OCI-LY1 (cell line): ENCODE data around the gene PIGT.
A peak's percentile ranks its signal among the peaks of the same experiment; 100 is the strongest.

Experiments used
- H2AFZ ChIP-seq: fragments of 200-600 bp; sonication (generic), shearing (Covaris generic); 2 replicates; pipeline ENCODE4 v1.6.0; 2014; ENCODE audit warnings: antibody characterized with exemption, mild to moderate bottlenecking, low read length
- H3F3A ChIP-seq: fragments of 200-600 bp; sonication (generic), shearing (Covaris generic); 2 replicates; pipeline ENCODE4 v1.6.0; 2014; ENCODE audit warnings: mild to moderate bottlenecking, antibody characterized with exemption, low read length, moderate library complexity; ENCODE audit not compliant: insufficient read depth
- H3K27ac ChIP-seq: fragments of 200-600 bp; sonication (generic); 2 replicates; pipeline ENCODE4 v1.5.1; 2014; ENCODE audit warnings: low read length, mixed run types, mild to moderate bottlenecking, low read depth; ENCODE audit not compliant: poor library complexity, severe bottlenecking
- H3K27me3 ChIP-seq: fragments of 200-600 bp; sonication (generic); 2 replicates; pipeline ENCODE4 v1.6.0; 2014; ENCODE audit warnings: antibody characterized with exemption, mild to moderate bottlenecking, low read length, moderate library complexity; ENCODE audit not compliant: insufficient read depth
- H3K36me3 ChIP-seq: fragments of 200-600 bp; sonication (generic); 2 replicates; pipeline ENCODE4 v1.6.1; 2014; ENCODE audit warnings: mild to moderate bottlenecking, antibody characterized with exemption, low read length, moderate library complexity, mixed read lengths; ENCODE audit not compliant: insufficient read depth
- H3K4me1 ChIP-seq: fragments of 200-600 bp; sonication (generic); 2 replicates; pipeline ENCODE4 v1.5.1; 2014; ENCODE audit warnings: mild to moderate bottlenecking, low read length, moderate library complexity; ENCODE audit not compliant: insufficient read depth, severe bottlenecking
- H3K4me2 ChIP-seq: fragments of 200-600 bp; sonication (generic), shearing (Covaris generic); 2 replicates; pipeline ENCODE4 v1.6.1; 2014; ENCODE audit warnings: low read length
- H3K4me3 ChIP-seq: fragments of 200-600 bp; sonication (generic); 2 replicates; pipeline ENCODE4 v1.5.1; 2014; ENCODE audit warnings: low read length, low read depth, mild to moderate bottlenecking, mixed read lengths; ENCODE audit not compliant: poor library complexity, severe bottlenecking
- H3K79me2 ChIP-seq: fragments of 200-600 bp; shearing (Covaris generic); 2 replicates; pipeline ENCODE4 v1.6.1; 2016; ENCODE audit warnings: mixed run types, low read length, mixed read lengths; ENCODE audit not compliant: insufficient read depth
- H3K9ac ChIP-seq: fragments of 200-600 bp; sonication (generic), shearing (Covaris generic); 2 replicates; pipeline ENCODE4 v1.6.1; 2014; ENCODE audit warnings: mild to moderate bottlenecking, low read length, mixed read lengths
- H3K9me2 ChIP-seq: fragments of 200-600 bp; sonication (generic), shearing (Covaris generic); 2 replicates; pipeline ENCODE4 v1.6.1; 2014; ENCODE audit warnings: low read depth, mild to moderate bottlenecking, low read length, mixed read lengths
- H3K9me3 ChIP-seq: fragments of 200-600 bp; shearing (Covaris generic); 2 replicates; pipeline ENCODE4 v1.6.1; 2014; ENCODE audit warnings: low read length, mixed read lengths
- H4K20me1 ChIP-seq: fragments of 200-600 bp; sonication (generic), shearing (Covaris generic); 2 replicates; pipeline ENCODE4 v1.6.0; 2016; ENCODE audit warnings: mild to moderate bottlenecking, low read length; ENCODE audit not compliant: insufficient read depth
- CTCF ChIP-seq: fragments of 200-600 bp; sonication (generic), shearing (Covaris generic); IDR thresholded peaks from 2 replicates; pipeline ENCODE4 v1.5.1; 2017; ENCODE audit warnings: mild to moderate bottlenecking, antibody characterized with exemption, low read length, moderate library complexity, mixed read lengths
- EZH2 ChIP-seq: fragments of 200-600 bp; sonication (generic), shearing (Covaris generic); IDR thresholded peaks from 2 replicates; pipeline ENCODE4 v1.8.0; 2017; ENCODE audit warnings: borderline replicate concordance, mixed run types, mild to moderate bottlenecking, antibody characterized with exemption, low read length, moderate library complexity, mixed read lengths

The PIGT gene

GRCh38 chr20:45420125-45420524 is 4.2 kb downstream of the PIGT start:
- peaks cover 55% of the 10 kb centered on the region for H3K36me3 ChIP-seq

GRCh38 chr20:45423700-45424099 is 7.8 kb downstream of the PIGT start:
- H3K4me2 ChIP-seq = no peak overlapping the region
- no peaks in the 10 kb centered on the region for H3K27me3 ChIP-seq
- H2AFZ ChIP-seq = no peak overlapping the region
- no peaks in the 10 kb centered on the region for H3K79me2 ChIP-seq
- no peaks in the 10 kb centered on the region for H4K20me1 ChIP-seq
- peaks cover 70% of the 10 kb centered on the region for H3K36me3 ChIP-seq
- TF ChIP-seq CTCF = no peak
- TF ChIP-seq EZH2 = no peak
- H3K4me3 ChIP-seq = no peak overlapping the region
- H3K9me3 ChIP-seq = no peaks in the 10 kb centered on the region
- no peak overlapping the region for H3K27ac ChIP-seq
- no peaks in the 10 kb centered on the region for H3F3A ChIP-seq
- peaks cover 15% of the 10 kb centered on the region for H3K4me1 ChIP-seq
- H3K9ac ChIP-seq = no peak overlapping the region
- H3K9me2 ChIP-seq = no peaks in the 10 kb centered on the region

More at GRCh38 chr20:45420125-45420524, 4.2 kb downstream of the PIGT start:
- H3K4me3 ChIP-seq = peak overlapping the region; percentile 17
- H4K20me1 ChIP-seq = no peaks in the 10 kb centered on the region
- H3K79me2 ChIP-seq = peaks cover 14% of the 10 kb centered on the region
- no peaks in the 10 kb centered on the region for H3F3A ChIP-seq
- H2AFZ ChIP-seq = no peak overlapping the region
- peak overlapping the region; percentile 30; the same call in 1 of the 2 replicates for H3K9ac ChIP-seq
- H3K9me2 ChIP-seq = no peaks in the 10 kb centered on the region
- no peaks in the 10 kb centered on the region for H3K27me3 ChIP-seq
- no peak for TF ChIP-seq CTCF
- TF ChIP-seq EZH2 = no peak
- peak overlapping the region; percentile 99; the same call in 1 of the 2 replicates for H3K4me2 ChIP-seq
- H3K9me3 ChIP-seq = no peaks in the 10 kb centered on the region
- peaks cover 44% of the 10 kb centered on the region for H3K4me1 ChIP-seq
- H3K27ac ChIP-seq = peak overlapping the region; percentile 86

GRCh38 chr20:45425561-45425960 is 9.6 kb downstream of the PIGT start:
- no peak overlapping the region for H2AFZ ChIP-seq
- no peak overlapping the region for H3K27ac ChIP-seq
- no peaks in the 10 kb centered on the region for H3K9me3 ChIP-seq
- H3K9me2 ChIP-seq = no peaks in the 10 kb centered on the region
- no peak overlapping the region for H3K4me3 ChIP-seq
- TF ChIP-seq CTCF (no peak), EZH2 (no peak)
- H4K20me1 ChIP-seq = no peaks in the 10 kb centered on the region
- H3K4me2 ChIP-seq = no peak overlapping the region
- no peaks in the 10 kb centered on the region for H3K79me2 ChIP-seq
- no peaks in the 10 kb centered on the region for H3F3A ChIP-seq
- H3K9ac ChIP-seq = no peak overlapping the region
- H3K4me1 ChIP-seq = no peaks in the 10 kb centered on the region
- H3K27me3 ChIP-seq = no peaks in the 10 kb centered on the region
- H3K36me3 ChIP-seq = peaks cover 54% of the 10 kb centered on the region
